Uterus (tissue), 4 donors: ENCODE data around the gene SMAD3. TPM values are rescaled to one million over a fixed set of nuclear protein-coding genes. Genes with fewer than 3 reads are reported as not detected.

Experiments used
- DNase-seq, 2 donors: peaks; one replicate each; pipeline ENCODE4 v3.0.0-alpha.2; 2019 to 2020
- H3K27ac ChIP-seq, 2 donors: fragments of 200-600 bp; sonication (generic); 1 replicate in 1 of 2; 2 replicates in 1 of 2; pipeline ENCODE4 v1.5.1; 2016 to 2018
- H3K27me3 ChIP-seq, 2 donors: fragments of 200-600 bp; sonication (generic); one replicate each; pipeline ENCODE4 v1.5.1; 2018 to 2019; ENCODE audit warnings: control low read depth in 1 of 2
- H3K36me3 ChIP-seq, 2 donors: fragments of 200-600 bp; sonication (generic); one replicate each; pipeline ENCODE4 v1.5.1; 2019; ENCODE audit warnings: control low read depth in 1 of 2
- H3K4me1 ChIP-seq, 2 donors: fragments of 200-600 bp; sonication (generic); one replicate each; pipeline ENCODE4 v1.5.1; 2018 to 2019; ENCODE audit warnings: control low read depth in 1 of 2
- H3K4me3 ChIP-seq, 2 donors: fragments of 200-600 bp; sonication (generic); 1 replicate in 1 of 2; 2 replicates in 1 of 2; pipeline ENCODE4 v1.5.1; 2018 to 2019; ENCODE audit warnings: mild to moderate bottlenecking in 1 of 2
- H3K9me3 ChIP-seq, 2 donors: fragments of 200-600 bp; sonication (generic); one replicate each; pipeline ENCODE4 v1.5.1; 2019; ENCODE audit warnings: control low read depth in 1 of 2
- CTCF ChIP-seq, 4 experiments: fragments of 200-600 bp in 2 of 4; fragments of 450-650 bp in 2 of 4; sonication (generic) in 2 of 4; IDR thresholded peaks; one replicate each; pipeline ENCODE4 v1.5.1; 2016 to 2019; ENCODE audit warnings: antibody characterized with exemption in 4 of 4, mild to moderate bottlenecking in 2 of 4, moderate library complexity in 1 of 4
- POLR2A ChIP-seq, 2 donors: fragments of 450-650 bp; IDR thresholded peaks; one replicate each; pipeline ENCODE4 v1.6.1; 2016; ENCODE audit warnings: antibody characterized with exemption in 2 of 2, mild to moderate bottlenecking in 1 of 2, moderate library complexity in 1 of 2
- intact Hi-C: fragments of 100-400 bp; cut with DNase I; formaldehyde crosslinking; loops from one replicate; pipeline ENCODE4 v1.15.1; 2023; ENCODE audit warnings: low total_unique reads
- total RNA-seq, 4 donors: library from RNA; depleted of rRNA in 3 of 4; stranded (reverse); fragments of >200 nt in 3 of 4; gene quantifications; one replicate each; pipeline versions ENCODE4 v1.1.0 to v1.2.4, GENCODE V29; 2014 to 2023
- donor health status: DM: yes; HTN: yes; CAD: no.

The SMAD3 gene
- total RNA-seq, 4 donors from 2014 or later: 14.3 to 66.9 (median 32.3) TPM

DNA sequence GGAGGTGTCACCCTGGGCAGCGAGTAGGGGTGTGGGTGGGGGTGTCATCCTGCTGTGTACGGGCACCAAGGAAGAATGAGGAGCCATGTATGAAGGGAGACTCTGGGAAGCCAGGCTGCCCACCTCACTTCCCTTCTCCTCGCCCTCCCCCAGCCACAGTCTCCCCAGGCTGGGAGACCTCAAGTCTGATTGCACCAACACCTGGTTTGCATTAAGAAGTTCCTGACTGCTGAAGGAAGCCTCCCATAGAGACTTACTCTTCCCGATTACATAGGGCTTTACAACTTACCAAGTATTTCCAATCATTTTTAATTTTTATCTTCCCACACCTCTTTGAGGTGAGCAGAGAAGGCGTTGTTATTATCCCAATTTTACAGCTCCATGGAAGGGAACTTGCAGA is 29.5 kb upstream of the SMAD3 start:
- TF ChIP-seq POLR2A (IDR thresholded peaks at IDR 0.05) (no peak), CTCF (IDR thresholded peaks at IDR 0.05) (no peak)
- Histone ChIP-seq H3K27me3 (no peaks in the 10 kb centered on the region), H3K27ac (no peak overlapping the region), H3K9me3 (no peaks in the 10 kb centered on the region), H3K4me3 (no peak overlapping the region), H3K4me1 (peaks cover 0 to 6% of the 10 kb centered on the region in 2 donors), H3K36me3 (no peaks in the 10 kb centered on the region)
- no peak for DNase-seq
- intact Hi-C loops: no loop called here

DNA sequence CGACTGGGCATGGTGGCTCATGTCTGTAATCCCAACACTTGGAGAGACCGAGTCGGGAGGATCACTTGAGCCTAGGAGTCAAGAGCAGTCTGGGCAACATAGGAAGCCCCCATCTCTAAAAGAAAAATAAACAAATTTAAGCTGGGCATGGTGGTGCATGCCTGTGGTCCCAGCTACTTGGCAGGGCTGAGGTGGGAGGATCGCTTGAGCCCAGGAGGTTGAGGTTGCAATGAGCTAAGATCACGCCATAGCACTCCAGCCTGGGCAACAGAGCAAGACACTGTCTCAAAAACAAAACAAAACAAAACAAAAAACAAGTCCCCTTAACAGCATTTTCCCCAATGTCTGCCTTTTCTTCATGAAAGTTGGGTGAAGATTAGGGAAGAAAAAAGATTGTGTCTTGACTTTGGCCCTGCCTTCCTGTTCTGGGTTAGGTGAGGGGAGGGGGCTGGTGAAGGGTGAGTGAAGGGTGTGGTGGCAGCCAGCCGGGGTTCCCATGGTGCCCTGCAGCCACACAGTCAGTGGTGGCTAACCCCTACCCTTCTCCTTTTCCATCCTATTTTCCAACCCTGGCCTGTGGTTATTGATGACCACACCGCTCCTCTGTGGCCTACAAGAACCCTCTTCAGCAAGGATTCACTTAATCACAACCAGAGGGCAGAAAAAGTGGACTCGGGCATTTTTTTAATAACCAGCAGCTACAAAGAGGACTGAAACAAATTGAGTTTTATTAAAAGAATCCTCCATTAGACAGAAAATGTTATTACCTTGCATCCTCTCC is 28.4 kb upstream of the SMAD3 start:
- no peak for DNase-seq
- TF ChIP-seq CTCF (IDR thresholded peaks at IDR 0.05) (no peak), POLR2A (IDR thresholded peaks at IDR 0.05) (no peak)
- H3K4me3 ChIP-seq: no peak overlapping the region
- intact Hi-C loops: no loop called here
- H3K9me3 ChIP-seq: no peaks in the 10 kb centered on the region
- H3K4me1 ChIP-seq: peaks cover 0 to 6% of the 10 kb centered on the region in 2 donors
- H3K27ac ChIP-seq: no peak overlapping the region
- H3K27me3 ChIP-seq: no peaks in the 10 kb centered on the region
- no peaks in the 10 kb centered on the region for H3K36me3 ChIP-seq

GRCh38 chr15:67037694-67038093 is 27.7 kb upstream of the SMAD3 start:
- DNase-seq: no peak
- no peaks in the 10 kb centered on the region for H3K36me3 ChIP-seq
- H3K27ac ChIP-seq: no peak overlapping the region
- peaks cover 0 to 6% of the 10 kb centered on the region in 2 donors for H3K4me1 ChIP-seq
- TF ChIP-seq POLR2A (IDR thresholded peaks at IDR 0.05) (no peak), CTCF (IDR thresholded peaks at IDR 0.05) (no peak)
- intact Hi-C loops: no loop called here
- no peak overlapping the region for H3K4me3 ChIP-seq
- no peaks in the 10 kb centered on the region for H3K9me3 ChIP-seq
- H3K27me3 ChIP-seq: no peaks in the 10 kb centered on the region

DNA sequence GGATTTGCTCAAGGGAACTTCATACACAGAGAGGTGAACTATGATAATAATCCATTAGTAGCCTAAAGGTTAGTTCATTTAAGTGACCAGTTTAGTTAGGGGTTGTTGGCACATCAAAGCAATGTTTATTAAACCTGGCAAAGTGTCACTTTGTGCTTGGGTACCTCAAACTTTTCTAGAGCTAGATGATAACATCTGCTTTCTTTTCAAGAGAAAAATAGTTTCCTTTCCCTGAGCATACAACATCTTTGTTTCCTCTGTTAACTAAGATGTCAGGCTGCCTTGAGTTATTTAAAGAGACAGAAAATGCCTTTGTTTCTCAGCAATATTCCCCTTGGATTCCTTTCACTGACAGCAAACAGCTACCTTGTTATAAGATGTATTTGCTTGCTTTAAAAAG is 26.7 kb upstream of the SMAD3 start:
- Histone ChIP-seq H3K27ac (no peak overlapping the region), H3K9me3 (no peaks in the 10 kb centered on the region), H3K27me3 (no peaks in the 10 kb centered on the region), H3K4me3 (no peak overlapping the region), H3K4me1 (peaks cover 0 to under 1% of the 10 kb centered on the region in 2 donors), H3K36me3 (no peaks in the 10 kb centered on the region)
- TF ChIP-seq POLR2A (IDR thresholded peaks at IDR 0.05) (no peak), CTCF (IDR thresholded peaks at IDR 0.05) (no peak)
- no peak for DNase-seq
- intact Hi-C loops: no loop called here

GRCh38 chr15:67039384-67040075 is 25.9 kb upstream of the SMAD3 start:
- no peak overlapping the region for H3K4me3 ChIP-seq
- intact Hi-C loops: no loop called here
- H3K4me1 ChIP-seq: no peaks in the 10 kb centered on the region
- H3K27ac ChIP-seq: no peak overlapping the region
- no peak for DNase-seq
- no peak for TF ChIP-seq POLR2A (IDR thresholded peaks at IDR 0.05)
- no peak for TF ChIP-seq CTCF (IDR thresholded peaks at IDR 0.05)
- H3K27me3 ChIP-seq: no peaks in the 10 kb centered on the region
- H3K36me3 ChIP-seq: no peaks in the 10 kb centered on the region
- H3K9me3 ChIP-seq: no peaks in the 10 kb centered on the region
